Activated T-cell treated with anti-CD3 and anti-CD28 coated beads, Interleukin-2, amount 50 U/mL, for 4 hours (primary cell): ENCODE measurements around the gene NXPH4. TPM values are rescaled to one million over a fixed set of nuclear protein-coding genes. Genes with fewer than 3 reads are reported as not detected.

Experiments
- ATAC-seq, 2 donors: fragments of 200-7000 bp; cut with Tn5 transposase; one replicate each; pipeline ENCODE4 v1.10.0; 2021
- DNase-seq: peaks from one replicate; pipeline ENCODE4 v3.0.0-alpha.2; 2020
- H3K27me3 Mint-ChIP-seq: one replicate; pipeline ENCODE4 v1.8.0; 2021; ENCODE audit warnings: low read depth, mixed read lengths
- H3K36me3 Mint-ChIP-seq: one replicate; pipeline ENCODE4 v1.8.0; 2022; ENCODE audit warnings: mixed read lengths; ENCODE audit not compliant: insufficient read depth
- H3K4me1 Mint-ChIP-seq: one replicate; pipeline ENCODE4 v1.8.0; 2021; ENCODE audit warnings: low read depth, mixed read lengths
- H3K4me3 Mint-ChIP-seq: one replicate; pipeline ENCODE4 v1.8.0; 2021; ENCODE audit warnings: mild to moderate bottlenecking, moderate library complexity, mixed read lengths
- H3K9me3 Mint-ChIP-seq: one replicate; pipeline ENCODE4 v1.8.0; 2021; ENCODE audit warnings: mixed read lengths
- total RNA-seq, 3 donors: library from RNA; stranded (reverse); gene quantifications; one replicate each; pipeline ENCODE4 v1.2.1, GENCODE V29; 2021

NXPH4 gene
- total RNA-seq, 3 donors from 2014 or later, result 0.20 to 0.24 TPM; not detected in 1

- DNase-seq (no peak), ATAC-seq (no peak)
- Mint-ChIP-seq H3K36me3 (no peaks in the 10 kb centered on the region), H3K9me3 (no peaks in the 10 kb centered on the region), H3K4me1 (no peaks in the 10 kb centered on the region), H3K27me3 (peaks cover 1% of the 10 kb centered on the region), H3K4me3 (no peak overlapping the region)
These were observed 38.4 kb upstream of the NXPH4 start for GRCh38 chr12:57178213-57178612.

- Mint-ChIP-seq H3K9me3 (no peaks in the 10 kb centered on the region), H3K27me3 (peaks cover 1% of the 10 kb centered on the region)
- no peak for ATAC-seq
These were observed 37.1 kb upstream of the NXPH4 start for GRCh38 chr12:57179331-57180086.

DNA sequence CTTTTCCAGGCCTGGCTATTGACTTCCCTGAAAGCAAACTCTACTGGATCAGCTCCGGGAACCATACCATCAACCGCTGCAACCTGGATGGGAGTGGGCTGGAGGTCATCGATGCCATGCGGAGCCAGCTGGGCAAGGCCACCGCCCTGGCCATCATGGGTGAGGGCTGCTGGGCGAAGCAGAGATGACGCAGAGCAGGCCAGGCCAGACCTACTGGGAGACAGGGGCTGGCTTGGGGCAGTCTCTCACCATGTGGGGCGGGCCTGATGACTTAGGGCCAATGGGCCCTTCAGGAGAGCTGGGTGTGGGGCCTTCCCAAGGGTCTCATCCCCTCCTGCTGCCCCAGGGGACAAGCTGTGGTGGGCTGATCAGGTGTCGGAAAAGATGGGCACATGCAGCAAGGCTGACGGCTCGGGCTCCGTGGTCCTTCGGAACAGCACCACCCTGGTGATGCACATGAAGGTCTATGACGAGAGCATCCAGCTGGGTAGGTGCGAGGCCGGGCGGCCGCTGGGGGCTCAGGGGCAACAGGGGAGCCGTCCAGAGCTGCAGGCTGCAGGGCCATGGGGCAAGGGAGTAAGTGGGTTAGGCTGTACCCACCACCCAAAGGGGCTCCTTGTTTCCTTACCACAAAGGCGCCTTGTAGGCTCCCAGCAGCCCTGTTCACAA, 36.1 kb upstream of the NXPH4 start:
- ATAC-seq (no peak), DNase-seq (no peak)
- peaks cover 1% of the 10 kb centered on the region for H3K27me3 Mint-ChIP-seq
- H3K4me1 Mint-ChIP-seq, result no peaks in the 10 kb centered on the region
- H3K9me3 Mint-ChIP-seq, result no peaks in the 10 kb centered on the region
- H3K4me3 Mint-ChIP-seq, result no peak overlapping the region
- H3K36me3 Mint-ChIP-seq, result no peaks in the 10 kb centered on the region

More at GRCh38 chr12:57179331-57180086, 37.1 kb upstream of the NXPH4 start:
- H3K4me1 Mint-ChIP-seq, result no peaks in the 10 kb centered on the region
- DNase-seq, result no peak
- H3K36me3 Mint-ChIP-seq, result no peaks in the 10 kb centered on the region
- H3K4me3 Mint-ChIP-seq, result no peak overlapping the region

GRCh38 chr12:57181072-57181471, 35.5 kb upstream of the NXPH4 start:
- no peaks in the 10 kb centered on the region for H3K9me3 Mint-ChIP-seq

GRCh38 chr12:57181561-57182155, 34.9 kb upstream of the NXPH4 start:
- no peaks in the 10 kb centered on the region for H3K4me1 Mint-ChIP-seq
- DNase-seq, result no peak
- H3K4me3 Mint-ChIP-seq, result no peak overlapping the region
- H3K27me3 Mint-ChIP-seq, result peaks cover 1% of the 10 kb centered on the region
- no peaks in the 10 kb centered on the region for H3K9me3 Mint-ChIP-seq
- ATAC-seq, result no peak
- no peaks in the 10 kb centered on the region for H3K36me3 Mint-ChIP-seq

More at GRCh38 chr12:57181072-57181471, 35.5 kb upstream of the NXPH4 start:
- no peaks in the 10 kb centered on the region for H3K4me1 Mint-ChIP-seq
- H3K4me3 Mint-ChIP-seq, result no peak overlapping the region
- H3K27me3 Mint-ChIP-seq, result peaks cover 1% of the 10 kb centered on the region
- no peaks in the 10 kb centered on the region for H3K36me3 Mint-ChIP-seq
- DNase-seq, result no peak
- no peak for ATAC-seq

DNA sequence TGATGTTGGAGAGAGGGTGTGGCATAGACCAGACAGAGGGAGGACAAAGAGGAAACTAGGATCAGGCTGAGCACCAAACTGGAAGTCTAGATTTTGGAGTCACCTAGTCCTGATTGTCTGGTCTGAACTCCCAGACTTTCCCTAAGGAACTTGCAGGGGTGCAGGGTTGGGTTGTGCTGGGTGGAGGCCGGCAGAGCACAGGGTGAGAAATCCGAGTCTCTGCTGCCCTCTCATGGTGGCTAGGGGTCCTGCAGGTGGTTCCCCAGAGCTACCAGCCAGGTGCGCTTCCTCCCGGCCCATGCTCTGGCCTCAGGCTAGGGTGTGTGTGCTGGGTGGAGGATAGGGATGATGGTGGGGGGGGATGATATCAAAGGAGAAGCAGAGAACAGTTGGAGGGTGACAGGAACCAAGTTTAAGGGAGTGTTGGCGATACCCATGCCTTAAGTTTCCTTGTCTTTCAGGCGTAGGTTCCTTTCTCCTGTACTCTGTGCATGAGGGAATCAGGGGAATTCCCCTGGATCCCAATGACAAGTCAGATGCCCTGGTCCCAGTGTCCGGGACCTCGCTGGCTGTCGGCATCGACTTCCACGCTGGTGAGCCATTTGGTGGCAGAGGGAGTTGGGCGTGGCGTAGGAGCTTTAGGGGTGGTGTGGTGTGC, 33.5 kb upstream of the NXPH4 start:
- ATAC-seq, result peak; percentile 96 to 97
- peak; percentile 82 for DNase-seq
- no peaks in the 10 kb centered on the region for H3K36me3 Mint-ChIP-seq
- peaks cover 1% of the 10 kb centered on the region for H3K27me3 Mint-ChIP-seq
- no peaks in the 10 kb centered on the region for H3K9me3 Mint-ChIP-seq
- no peak overlapping the region for H3K4me3 Mint-ChIP-seq
- no peaks in the 10 kb centered on the region for H3K4me1 Mint-ChIP-seq

DNA sequence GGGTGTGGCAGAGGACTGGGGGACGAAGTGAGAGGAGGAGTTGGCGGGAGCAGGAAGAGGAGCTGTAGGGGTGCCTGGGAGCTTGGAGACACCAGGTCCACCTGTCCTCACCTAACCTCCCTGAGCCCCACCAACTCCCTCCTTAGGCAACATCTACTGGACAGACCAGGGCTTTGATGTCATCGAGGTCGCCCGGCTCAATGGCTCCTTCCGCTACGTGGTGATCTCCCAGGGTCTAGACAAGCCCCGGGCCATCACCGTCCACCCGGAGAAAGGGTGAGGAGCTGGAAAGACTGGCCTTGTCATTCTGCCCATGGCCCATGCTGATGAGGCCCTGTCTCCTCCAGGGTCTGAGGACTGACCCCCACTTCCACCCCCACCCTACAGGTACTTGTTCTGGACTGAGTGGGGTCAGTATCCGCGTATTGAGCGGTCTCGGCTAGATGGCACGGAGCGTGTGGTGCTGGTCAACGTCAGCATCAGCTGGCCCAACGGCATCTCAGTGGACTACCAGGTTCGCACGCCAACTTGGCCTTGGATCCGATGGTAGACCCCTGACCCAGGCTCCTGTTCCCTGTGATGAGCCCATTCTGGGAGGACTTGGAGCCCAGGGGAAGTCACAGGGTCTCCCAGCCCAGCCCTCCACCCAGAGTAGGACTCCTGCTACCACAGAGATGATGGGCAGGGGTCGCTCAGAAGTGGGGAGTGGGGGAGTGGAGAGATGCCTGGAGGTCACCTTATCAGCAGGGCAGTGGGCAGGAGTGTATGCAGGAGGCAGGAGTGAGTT, 32.5 kb upstream of the NXPH4 start:
- Mint-ChIP-seq H3K9me3 (no peaks in the 10 kb centered on the region), H3K27me3 (peaks cover 1% of the 10 kb centered on the region), H3K36me3 (no peaks in the 10 kb centered on the region), H3K4me1 (no peaks in the 10 kb centered on the region), H3K4me3 (no peak overlapping the region)
- ATAC-seq, result no peak
- no peak for DNase-seq

DNA sequence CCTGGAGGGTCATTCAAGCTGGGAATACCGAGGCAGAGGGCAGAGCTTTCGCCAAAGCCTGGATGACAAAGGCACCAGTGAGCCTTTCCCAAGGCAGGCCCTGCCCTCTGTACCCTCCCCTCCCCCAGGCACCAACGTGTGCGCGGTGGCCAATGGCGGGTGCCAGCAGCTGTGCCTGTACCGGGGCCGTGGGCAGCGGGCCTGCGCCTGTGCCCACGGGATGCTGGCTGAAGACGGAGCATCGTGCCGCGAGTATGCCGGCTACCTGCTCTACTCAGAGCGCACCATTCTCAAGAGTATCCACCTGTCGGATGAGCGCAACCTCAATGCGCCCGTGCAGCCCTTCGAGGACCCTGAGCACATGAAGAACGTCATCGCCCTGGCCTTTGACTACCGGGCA, 31.2 kb upstream of the NXPH4 start:
- DNase-seq, result no peak
- Mint-ChIP-seq H3K4me1 (no peaks in the 10 kb centered on the region), H3K27me3 (peaks cover 1% of the 10 kb centered on the region), H3K9me3 (no peaks in the 10 kb centered on the region), H3K36me3 (no peaks in the 10 kb centered on the region), H3K4me3 (no peak overlapping the region)
- ATAC-seq, result no peak

DNA sequence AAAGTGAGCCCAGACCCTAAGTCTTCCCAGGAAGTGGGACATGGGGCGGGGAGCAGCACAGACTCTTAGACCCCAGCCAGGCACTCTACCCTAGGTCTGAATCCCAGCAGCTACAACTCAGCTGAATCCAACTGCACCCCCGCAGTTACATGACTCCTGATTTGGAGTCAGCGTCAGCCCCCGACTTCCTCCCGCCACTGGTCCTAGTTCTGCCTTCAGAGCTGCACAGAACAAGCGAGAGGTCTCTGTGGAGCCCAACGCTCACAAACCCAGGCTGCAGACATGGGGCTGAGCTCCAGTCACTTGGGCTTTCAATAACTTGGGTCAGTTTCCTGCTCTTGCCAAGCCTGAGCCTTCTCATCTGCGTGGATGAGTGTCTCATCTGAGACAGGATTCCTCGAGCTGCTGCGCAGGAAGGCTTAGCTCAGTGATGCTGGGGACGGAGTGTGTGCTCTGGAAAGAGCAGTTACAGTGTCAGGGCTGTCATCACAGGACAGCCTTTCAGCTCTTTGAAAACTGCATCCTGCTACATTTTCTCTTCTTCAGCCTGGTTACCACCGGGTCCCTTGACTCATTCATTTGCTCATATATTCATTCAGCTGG, 30.6 kb upstream of the NXPH4 start:
- Mint-ChIP-seq H3K9me3 (no peaks in the 10 kb centered on the region), H3K4me3 (no peak overlapping the region), H3K27me3 (peaks cover 1% of the 10 kb centered on the region), H3K4me1 (no peaks in the 10 kb centered on the region), H3K36me3 (no peaks in the 10 kb centered on the region)
- DNase-seq, result no peak
- no peak for ATAC-seq

DNA sequence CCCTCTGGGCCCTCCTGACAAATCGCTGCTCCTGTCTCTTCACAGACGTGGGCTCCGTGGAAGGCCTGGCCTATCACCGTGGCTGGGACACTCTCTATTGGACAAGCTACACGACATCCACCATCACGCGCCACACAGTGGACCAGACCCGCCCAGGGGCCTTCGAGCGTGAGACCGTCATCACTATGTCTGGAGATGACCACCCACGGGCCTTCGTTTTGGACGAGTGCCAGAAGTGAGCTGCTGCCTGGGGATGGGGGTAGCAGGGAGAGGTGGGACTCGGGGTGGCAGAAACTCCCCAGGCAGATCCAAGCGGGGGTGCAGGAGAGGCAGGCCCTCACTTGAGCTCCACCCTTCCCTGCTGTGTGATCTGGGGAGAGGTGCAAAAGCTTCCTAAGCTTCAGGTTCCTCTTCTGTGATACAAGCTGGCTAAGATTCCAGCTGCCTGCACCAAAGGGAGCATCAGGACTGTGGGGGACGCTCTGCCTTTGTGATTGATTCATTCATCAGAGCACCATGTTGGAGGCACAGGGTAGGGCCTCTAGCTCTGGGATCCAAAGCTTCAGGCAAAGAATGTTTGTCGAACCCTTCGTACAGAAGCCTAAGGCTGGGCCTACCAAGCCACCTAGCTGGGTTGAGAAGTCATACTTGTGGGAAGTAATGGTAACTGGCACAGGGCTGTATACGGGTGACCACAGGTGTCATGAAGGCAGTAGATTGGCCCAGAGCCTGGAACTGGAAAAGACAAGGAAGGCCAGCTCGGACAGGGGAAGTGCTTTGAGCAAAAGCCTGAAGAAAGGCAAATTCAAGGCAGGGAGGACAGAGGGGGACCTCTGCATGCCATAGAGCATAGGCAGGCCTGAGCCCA, 29.1 kb upstream of the NXPH4 start:
- no peaks in the 10 kb centered on the region for H3K4me1 Mint-ChIP-seq
- peaks cover 1% of the 10 kb centered on the region for H3K27me3 Mint-ChIP-seq
- no peaks in the 10 kb centered on the region for H3K9me3 Mint-ChIP-seq
- no peaks in the 10 kb centered on the region for H3K36me3 Mint-ChIP-seq
- H3K4me3 Mint-ChIP-seq, result no peak overlapping the region
- DNase-seq (no peak), ATAC-seq (no peak)

- no peak for ATAC-seq
- Mint-ChIP-seq H3K36me3 (no peaks in the 10 kb centered on the region), H3K9me3 (no peaks in the 10 kb centered on the region), H3K27me3 (no peaks in the 10 kb centered on the region), H3K4me3 (no peak overlapping the region), H3K4me1 (no peaks in the 10 kb centered on the region)
- no peak for DNase-seq
These were observed 28.5 kb upstream of the NXPH4 start for GRCh38 chr12:57188090-57188425.

DNA sequence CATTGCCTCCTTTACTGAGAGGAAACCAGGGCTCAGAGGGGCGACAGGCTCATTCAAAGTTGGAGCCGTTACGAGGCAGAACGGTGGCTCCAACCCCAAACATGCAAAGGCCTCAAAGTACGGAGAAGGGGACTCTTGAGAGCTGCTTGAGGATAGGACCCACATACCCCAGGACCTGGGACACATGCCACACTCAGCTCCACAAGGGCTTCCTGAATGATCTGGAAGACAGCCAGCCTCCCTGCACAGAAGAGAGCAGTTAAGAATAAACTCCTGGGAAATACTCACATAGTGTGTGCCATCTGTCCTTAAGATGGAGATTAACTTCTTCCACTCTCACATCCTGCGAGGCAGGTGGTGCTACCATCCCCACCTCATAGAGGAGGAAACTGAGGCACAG, 26.6 kb upstream of the NXPH4 start:
- ATAC-seq, result no peak
- Mint-ChIP-seq H3K36me3 (no peaks in the 10 kb centered on the region), H3K27me3 (no peaks in the 10 kb centered on the region), H3K4me3 (no peak overlapping the region), H3K4me1 (no peaks in the 10 kb centered on the region), H3K9me3 (no peaks in the 10 kb centered on the region)
- no peak for DNase-seq

DNA sequence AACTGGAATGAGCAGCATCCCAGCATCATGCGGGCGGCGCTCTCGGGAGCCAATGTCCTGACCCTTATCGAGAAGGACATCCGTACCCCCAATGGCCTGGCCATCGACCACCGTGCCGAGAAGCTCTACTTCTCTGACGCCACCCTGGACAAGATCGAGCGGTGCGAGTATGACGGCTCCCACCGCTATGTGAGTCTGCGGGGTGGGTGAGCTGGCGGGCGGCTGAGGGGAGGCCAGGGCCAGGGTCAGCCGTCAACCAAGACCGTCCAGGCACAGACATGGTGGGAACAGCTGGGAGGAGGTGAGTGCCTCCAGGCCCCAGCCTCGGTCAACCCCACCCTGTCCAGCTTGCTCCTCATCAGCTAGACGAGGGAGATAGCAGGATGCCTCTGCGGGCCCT, 25.8 kb upstream of the NXPH4 start:
- H3K4me3 Mint-ChIP-seq, result no peak overlapping the region
- no peaks in the 10 kb centered on the region for H3K9me3 Mint-ChIP-seq
- H3K36me3 Mint-ChIP-seq, result no peaks in the 10 kb centered on the region
- no peak for DNase-seq
- H3K27me3 Mint-ChIP-seq, result no peaks in the 10 kb centered on the region
- H3K4me1 Mint-ChIP-seq, result no peaks in the 10 kb centered on the region
- ATAC-seq, result no peak
